ENCODE results near the gene FUT2. TPM values are rescaled to one million over a fixed set of nuclear protein-coding genes. Genes with fewer than 3 reads are reported as not detected.
"Not testable (repeated sequence)": the region's sequence is repeated elsewhere in the genome, so short reads cannot be mapped to it uniquely, and the experiment has no call there.

The FUT2 gene
- total RNA-seq, 2 donors from 2014 or later = 125 to 141 TPM

- TF ChIP-seq CTCF (IDR thresholded peaks at IDR 0.05) = no peak
- H3K4me3 ChIP-seq = no peak overlapping the region
- no peaks in the 10 kb centered on the region for H3K9me3 ChIP-seq
- peak overlapping the region; percentile 62 for H3K27ac ChIP-seq
- peak overlapping the region in 1 of 2 donors; percentile 40 for H3K9ac ChIP-seq (ENCODE audit: low read depth in 2 of 2, low read length in 2 of 2)
- intact Hi-C loops (cut with DNase I) = loop anchor here (5.0 kb wide), 1 partner anchor 60 kb away; no protein-coding TSS in a partner anchor
- H3K4me1 ChIP-seq = peaks cover 3% of the 10 kb centered on the region
- H3K27me3 ChIP-seq = no peaks in the 10 kb centered on the region
- H3K36me3 ChIP-seq = no peaks in the 10 kb centered on the region
- peak; percentile 60 for DNase-seq
Observed at GRCh38 chr19:48676887-48677286, 18.9 kb upstream of the FUT2 start.

GRCh38 chr19:48678201-48678600 lies 17.6 kb upstream of the FUT2 start:
- no peak overlapping the region for H3K4me3 ChIP-seq
- intact Hi-C loops (cut with DNase I) = loop anchor here (5.0 kb wide), 1 partner anchor 59 kb away; no protein-coding TSS in a partner anchor
- peaks cover 3% of the 10 kb centered on the region for H3K4me1 ChIP-seq
- no peaks in the 10 kb centered on the region for H3K9me3 ChIP-seq
- no peaks in the 10 kb centered on the region for H3K27me3 ChIP-seq
- no peaks in the 10 kb centered on the region for H3K36me3 ChIP-seq
- TF ChIP-seq CTCF (IDR thresholded peaks at IDR 0.05) = no peak
- peak overlapping the region; percentile 62 for H3K27ac ChIP-seq
- DNase-seq = peak; percentile 73
- H3K9ac ChIP-seq (ENCODE audit: low read depth in 2 of 2, low read length in 2 of 2) = no peak overlapping the region

GRCh38 chr19:48680006-48680405 lies 15.8 kb upstream of the FUT2 start:
- peaks cover 10% of the 10 kb centered on the region for H3K4me1 ChIP-seq
- H3K27me3 ChIP-seq; H3K4me3 ChIP-seq; intact Hi-C loops (cut with DNase I); DNase-seq; H3K36me3 ChIP-seq; H3K9me3 ChIP-seq; H3K9ac ChIP-seq (ENCODE audit: low read depth in 2 of 2, low read length in 2 of 2); H3K27ac ChIP-seq: not testable (repeated sequence)

GRCh38 chr19:48680436-48681126 lies 15.2 kb upstream of the FUT2 start:
- no peak overlapping the region for H3K27ac ChIP-seq
- intact Hi-C loops (cut with DNase I) = no loop called here
- DNase-seq = no peak
- no peak overlapping the region for H3K9ac ChIP-seq (ENCODE audit: low read depth in 2 of 2, low read length in 2 of 2)
- no peak overlapping the region for H3K4me3 ChIP-seq
- TF ChIP-seq CTCF (IDR thresholded peaks at IDR 0.05) = no peak
- no peaks in the 10 kb centered on the region for H3K36me3 ChIP-seq
- no peaks in the 10 kb centered on the region for H3K27me3 ChIP-seq
- H3K4me1 ChIP-seq = peaks cover 10% of the 10 kb centered on the region
- no peaks in the 10 kb centered on the region for H3K9me3 ChIP-seq

- TF ChIP-seq CTCF (IDR thresholded peaks at IDR 0.05) = no peak
- DNase-seq = no peak
- no peaks in the 10 kb centered on the region for H3K27me3 ChIP-seq
- intact Hi-C loops (cut with DNase I) = no loop called here
- H3K4me3 ChIP-seq = no peak overlapping the region
- H3K4me1 ChIP-seq = peaks cover 10% of the 10 kb centered on the region
- H3K9ac ChIP-seq (ENCODE audit: low read depth in 2 of 2, low read length in 2 of 2) = no peak overlapping the region
- no peak overlapping the region for H3K27ac ChIP-seq
- no peaks in the 10 kb centered on the region for H3K9me3 ChIP-seq
- no peaks in the 10 kb centered on the region for H3K36me3 ChIP-seq
Observed at GRCh38 chr19:48681127-48681470, 14.7 kb upstream of the FUT2 start.

- Histone ChIP-seq H3K27ac (no peak overlapping the region), H3K27me3 (no peaks in the 10 kb centered on the region), H3K9me3 (no peaks in the 10 kb centered on the region), H3K4me1 (peaks cover 9% of the 10 kb centered on the region), H3K9ac (ENCODE audit: low read depth in 2 of 2, low read length in 2 of 2) (no peak overlapping the region), H3K36me3 (no peaks in the 10 kb centered on the region), H3K4me3 (no peak overlapping the region)
- no peak for TF ChIP-seq CTCF (IDR thresholded peaks at IDR 0.05)
- no peak for DNase-seq
- intact Hi-C loops (cut with DNase I) = no loop called here
Observed at GRCh38 chr19:48683349-48683748, 12.4 kb upstream of the FUT2 start.

All from colonic mucosa (tissue), 4 donors.